Osteocyte (in vitro differentiated cells): Measurements from ENCODE around the gene PARN. TPM values are rescaled to one million over a fixed set of nuclear protein-coding genes. Genes with fewer than 3 reads are reported as not detected.

Experiments
- DNase-seq: peaks from one replicate; pipeline ENCODE4 v3.0.0; 2021; ENCODE audit warnings: mixed read lengths; ENCODE audit not compliant: unreplicated experiment; ENCODE audit errors: extremely low spot score
- H3K27ac Mint-ChIP-seq: one replicate; pipeline ENCODE4 v1.8.0; 2021; ENCODE audit warnings: mild to moderate bottlenecking, mixed read lengths; ENCODE audit not compliant: unreplicated experiment
- H3K27me3 Mint-ChIP-seq: one replicate; pipeline ENCODE4 v1.8.0; 2021; ENCODE audit warnings: mixed read lengths; ENCODE audit not compliant: unreplicated experiment
- H3K36me3 Mint-ChIP-seq: one replicate; pipeline ENCODE4 v1.8.0; 2021; ENCODE audit warnings: mixed read lengths; ENCODE audit not compliant: unreplicated experiment
- H3K4me1 Mint-ChIP-seq: one replicate; pipeline ENCODE4 v1.8.0; 2021; ENCODE audit warnings: mixed read lengths; ENCODE audit not compliant: unreplicated experiment
- H3K4me3 Mint-ChIP-seq: one replicate; pipeline ENCODE4 v1.8.0; 2021; ENCODE audit warnings: mild to moderate bottlenecking, moderate library complexity, mixed read lengths; ENCODE audit not compliant: unreplicated experiment
- H3K9me3 Mint-ChIP-seq: one replicate; pipeline ENCODE4 v1.8.0; 2021; ENCODE audit warnings: mixed read lengths; ENCODE audit not compliant: unreplicated experiment
- total RNA-seq: library from RNA; stranded (reverse); gene quantifications from 2 replicates; pipeline ENCODE4 v1.2.1, GENCODE V29; 2021
- TF ChIP-seq, protein P1 (sequence below): fragments of 200-600 bp; sonication (generic); IDR thresholded peaks from 2 replicates; pipeline ENCODE4 v1.5.0; 2021; ENCODE audit warnings: antibody characterized with exemption, mild to moderate bottlenecking, moderate library complexity

The PARN gene
- total RNA-seq, 1 donor from 2014 or later = 34.2 TPM

DNA sequence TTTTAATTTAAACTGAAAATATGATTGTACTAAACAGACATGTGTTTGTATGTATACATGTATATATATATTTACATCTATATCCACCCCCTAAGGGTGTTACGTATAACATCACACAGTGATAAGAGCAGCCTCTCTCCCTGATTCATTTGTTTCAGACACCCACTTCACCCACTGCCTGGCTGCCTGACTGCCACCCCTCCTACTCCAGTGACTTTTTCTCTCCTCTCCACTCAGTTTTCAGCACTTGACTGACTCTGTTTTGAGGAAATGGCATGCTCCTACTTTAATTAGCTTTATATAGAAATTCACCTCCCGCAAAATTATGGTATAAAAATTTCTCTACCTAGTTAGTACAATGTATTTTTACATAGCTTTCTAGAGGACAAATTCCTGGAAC is 22.7 kb upstream of the PARN start:
- no peak overlapping the region for H3K4me3 Mint-ChIP-seq
- no peak overlapping the region for H3K27ac Mint-ChIP-seq
- TF ChIP-seq, protein P1, sequence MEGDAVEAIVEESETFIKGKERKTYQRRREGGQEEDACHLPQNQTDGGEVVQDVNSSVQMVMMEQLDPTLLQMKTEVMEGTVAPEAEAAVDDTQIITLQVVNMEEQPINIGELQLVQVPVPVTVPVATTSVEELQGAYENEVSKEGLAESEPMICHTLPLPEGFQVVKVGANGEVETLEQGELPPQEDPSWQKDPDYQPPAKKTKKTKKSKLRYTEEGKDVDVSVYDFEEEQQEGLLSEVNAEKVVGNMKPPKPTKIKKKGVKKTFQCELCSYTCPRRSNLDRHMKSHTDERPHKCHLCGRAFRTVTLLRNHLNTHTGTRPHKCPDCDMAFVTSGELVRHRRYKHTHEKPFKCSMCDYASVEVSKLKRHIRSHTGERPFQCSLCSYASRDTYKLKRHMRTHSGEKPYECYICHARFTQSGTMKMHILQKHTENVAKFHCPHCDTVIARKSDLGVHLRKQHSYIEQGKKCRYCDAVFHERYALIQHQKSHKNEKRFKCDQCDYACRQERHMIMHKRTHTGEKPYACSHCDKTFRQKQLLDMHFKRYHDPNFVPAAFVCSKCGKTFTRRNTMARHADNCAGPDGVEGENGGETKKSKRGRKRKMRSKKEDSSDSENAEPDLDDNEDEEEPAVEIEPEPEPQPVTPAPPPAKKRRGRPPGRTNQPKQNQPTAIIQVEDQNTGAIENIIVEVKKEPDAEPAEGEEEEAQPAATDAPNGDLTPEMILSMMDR = no peak
- DNase-seq = no peak
- no peaks in the 10 kb centered on the region for H3K4me1 Mint-ChIP-seq
- no peaks in the 10 kb centered on the region for H3K27me3 Mint-ChIP-seq
- H3K9me3 Mint-ChIP-seq = no peaks in the 10 kb centered on the region
- H3K36me3 Mint-ChIP-seq = peaks cover 37% of the 10 kb centered on the region

DNA sequence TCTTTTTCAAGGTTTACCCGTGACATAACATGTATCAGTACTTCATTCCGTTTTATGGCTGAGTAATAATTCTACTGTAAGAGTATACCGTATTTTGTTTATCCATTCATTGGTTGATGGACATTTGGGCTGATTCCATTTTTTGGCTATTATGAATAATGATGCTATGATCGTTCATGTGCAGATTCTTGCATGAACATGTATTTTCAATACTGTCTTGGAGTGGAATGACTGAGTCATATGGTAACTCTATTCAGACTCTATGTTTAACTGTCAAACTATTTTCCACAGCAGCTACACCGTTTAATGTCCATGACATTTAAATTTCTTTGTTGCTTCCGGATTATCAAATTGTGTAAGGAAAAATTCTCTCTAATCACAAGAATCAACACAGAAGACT is 20.6 kb upstream of the PARN start:
- no peaks in the 10 kb centered on the region for H3K4me1 Mint-ChIP-seq
- DNase-seq = no peak
- no peak overlapping the region for H3K4me3 Mint-ChIP-seq
- H3K36me3 Mint-ChIP-seq = peaks cover 41% of the 10 kb centered on the region
- H3K27me3 Mint-ChIP-seq = no peaks in the 10 kb centered on the region
- H3K9me3 Mint-ChIP-seq = no peaks in the 10 kb centered on the region
- TF ChIP-seq, protein P1 = no peak
- H3K27ac Mint-ChIP-seq = no peak overlapping the region

DNA sequence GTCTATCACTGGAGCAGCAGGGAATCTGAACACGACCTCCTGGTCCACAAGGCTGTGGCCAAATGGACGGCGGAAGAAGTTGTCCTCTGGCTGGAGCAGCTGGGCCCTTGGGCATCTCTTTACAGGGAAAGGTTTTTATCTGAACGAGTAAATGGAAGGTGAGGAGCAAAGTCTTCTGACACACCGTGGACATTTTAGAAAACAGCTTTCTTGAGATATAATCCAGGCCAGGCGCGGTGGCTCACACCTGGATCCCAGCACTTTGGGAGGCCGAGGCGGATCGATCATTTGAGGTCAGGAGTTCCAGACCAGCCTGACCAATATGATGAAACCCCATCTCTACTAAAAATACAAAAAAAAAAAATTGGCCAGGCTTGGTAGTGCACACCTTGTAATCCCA is 19.8 kb upstream of the PARN start:
- no peaks in the 10 kb centered on the region for H3K4me1 Mint-ChIP-seq
- H3K4me3 Mint-ChIP-seq = no peak overlapping the region
- no peaks in the 10 kb centered on the region for H3K9me3 Mint-ChIP-seq
- no peak for DNase-seq
- H3K27me3 Mint-ChIP-seq = no peaks in the 10 kb centered on the region
- H3K27ac Mint-ChIP-seq = no peak overlapping the region
- H3K36me3 Mint-ChIP-seq = peaks cover 42% of the 10 kb centered on the region
- TF ChIP-seq, protein P1 = no peak

DNA sequence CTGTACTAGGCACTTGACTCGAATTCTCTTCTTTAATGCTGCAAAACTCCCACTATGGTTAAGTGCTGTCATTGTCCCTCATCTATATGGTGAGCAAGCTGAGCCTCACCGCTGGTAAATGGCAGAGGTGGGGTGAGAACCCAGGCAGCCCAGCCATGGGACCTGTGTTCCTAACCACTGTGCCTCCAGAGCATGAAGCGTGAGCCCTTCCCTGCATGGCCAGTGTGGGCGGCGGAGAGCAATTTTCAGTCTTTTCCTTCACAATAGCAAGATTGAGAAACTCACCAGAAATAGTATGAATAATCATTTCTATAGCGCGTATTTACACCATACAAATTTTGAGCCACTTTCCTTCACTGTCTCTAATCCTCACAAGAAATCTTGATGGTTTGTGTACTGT is 11.9 kb upstream of the PARN start:
- no peaks in the 10 kb centered on the region for H3K9me3 Mint-ChIP-seq
- TF ChIP-seq, protein P1 = no peak
- peaks cover 5% of the 10 kb centered on the region for H3K4me1 Mint-ChIP-seq
- H3K36me3 Mint-ChIP-seq = peaks cover 18% of the 10 kb centered on the region
- no peak for DNase-seq
- no peak overlapping the region for H3K27ac Mint-ChIP-seq
- H3K4me3 Mint-ChIP-seq = no peak overlapping the region
- no peaks in the 10 kb centered on the region for H3K27me3 Mint-ChIP-seq

DNA sequence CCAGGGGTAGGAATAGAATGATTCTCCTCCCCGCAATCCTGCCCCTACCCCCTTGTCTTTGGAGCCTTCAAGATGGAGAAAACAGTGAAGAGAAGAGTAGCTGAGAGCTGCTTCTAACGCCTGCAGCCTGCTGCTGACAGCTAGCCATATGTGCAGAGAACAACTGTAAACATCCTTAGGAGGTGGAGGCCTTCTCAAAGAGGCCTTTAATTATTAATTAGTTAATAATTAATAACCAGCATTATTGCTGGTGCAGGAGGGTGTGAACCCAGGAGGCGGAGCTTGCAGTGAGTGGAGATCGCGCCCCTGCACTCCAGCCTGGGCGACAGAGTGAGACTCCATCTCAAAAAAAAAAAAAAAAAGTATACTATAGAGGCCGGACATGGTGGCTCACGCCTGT is 11.1 kb upstream of the PARN start:
- Mint-ChIP-seq H3K36me3 (peaks cover 15% of the 10 kb centered on the region), H3K27ac (no peak overlapping the region), H3K9me3 (no peaks in the 10 kb centered on the region)

More for the DNA sequence above, 11.1 kb upstream of the PARN start:
- Mint-ChIP-seq H3K4me3 (no peak overlapping the region), H3K27me3 (no peaks in the 10 kb centered on the region), H3K4me1 (peaks cover 12% of the 10 kb centered on the region)
- TF ChIP-seq, protein P1 = no peak
- DNase-seq = no peak
